GM19468 (cell line): Measurements from ENCODE around the gene PBX4.
A peak's percentile ranks its signal among the peaks of the same experiment; 100 is the strongest.

Source experiments
- ATAC-seq: cut with Tn5 transposase; IDR thresholded peaks from one replicate; pipeline ENCODE4 v1.9.1; 2021; ENCODE audit warnings: mild to moderate bottlenecking, moderate library complexity, moderate number of reproducible peaks; ENCODE audit not compliant: unreplicated experiment; ENCODE audit errors: extremely low read depth

PBX4 gene

DNA sequence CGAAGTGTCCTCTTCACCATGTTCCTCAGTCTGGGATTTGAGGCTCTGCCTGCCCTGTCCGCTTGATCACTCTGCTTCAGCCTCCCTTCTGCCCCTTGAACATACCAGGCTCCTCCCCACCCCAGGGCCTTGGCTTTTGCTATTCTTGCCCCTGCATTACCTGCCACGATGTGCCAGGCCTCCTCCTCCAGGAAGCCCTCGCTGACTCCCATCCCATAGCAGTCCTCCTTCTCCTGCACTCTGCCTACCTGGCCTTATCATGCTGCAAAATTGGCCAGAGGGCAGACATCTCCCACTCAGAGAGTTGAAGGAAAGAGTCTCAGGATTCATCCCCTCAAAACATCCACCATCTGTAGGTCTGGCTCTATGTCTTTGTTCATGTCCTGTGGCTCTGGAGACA is 87.6 kb downstream of the PBX4 start:
- ATAC-seq, result no peak

DNA sequence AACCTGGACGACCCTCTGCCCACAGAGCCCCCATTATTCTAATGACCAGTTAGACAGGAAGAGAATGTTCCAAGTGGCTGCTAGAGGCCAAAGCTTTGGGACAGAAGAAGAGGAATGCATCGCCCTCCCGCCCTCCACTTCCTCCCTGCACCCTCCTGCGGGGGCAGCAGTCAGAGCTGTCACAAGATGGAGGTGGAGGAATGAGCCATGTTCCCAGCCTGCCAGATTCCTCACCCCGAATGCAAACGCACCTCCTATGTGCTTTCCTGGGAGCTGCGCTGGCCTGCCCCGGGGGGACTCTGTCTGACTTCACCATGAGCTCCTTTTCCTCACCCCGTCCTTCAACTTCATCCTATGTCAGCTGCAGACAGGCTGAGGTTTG is 88.1 kb downstream of the PBX4 start:
- no peak for ATAC-seq

DNA sequence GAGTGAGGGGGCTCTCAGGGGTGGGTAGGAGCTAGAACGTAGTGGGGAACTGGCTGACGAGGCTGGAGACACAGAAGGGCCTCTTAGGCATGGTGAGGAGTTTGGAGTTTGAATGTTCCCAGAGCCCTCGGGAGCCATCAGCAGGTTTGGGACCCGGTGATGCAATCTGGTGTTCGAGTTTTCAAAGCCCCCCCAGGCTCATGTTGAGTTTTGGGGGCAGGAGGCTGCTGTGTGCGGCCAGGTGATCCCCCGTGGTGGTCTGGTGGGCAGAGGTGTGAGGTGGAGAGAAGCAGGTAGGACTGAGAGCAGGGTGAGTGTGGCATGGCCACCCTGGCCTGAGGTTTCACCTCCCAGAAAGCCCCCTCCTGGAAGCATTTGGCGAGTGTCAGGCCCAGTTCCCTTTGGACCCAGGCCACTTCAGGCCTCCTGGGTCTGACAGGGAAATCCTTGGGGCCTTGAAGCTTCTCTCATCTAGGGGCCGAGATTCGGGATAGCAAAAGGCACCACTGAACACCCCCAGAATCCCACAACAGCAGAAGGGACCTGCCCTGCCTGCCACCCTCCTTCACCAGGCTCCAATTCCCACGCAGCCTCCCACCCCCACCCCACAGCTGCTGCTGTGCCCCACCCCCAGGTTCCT is 88.6 kb downstream of the PBX4 start:
- no peak for ATAC-seq

DNA sequence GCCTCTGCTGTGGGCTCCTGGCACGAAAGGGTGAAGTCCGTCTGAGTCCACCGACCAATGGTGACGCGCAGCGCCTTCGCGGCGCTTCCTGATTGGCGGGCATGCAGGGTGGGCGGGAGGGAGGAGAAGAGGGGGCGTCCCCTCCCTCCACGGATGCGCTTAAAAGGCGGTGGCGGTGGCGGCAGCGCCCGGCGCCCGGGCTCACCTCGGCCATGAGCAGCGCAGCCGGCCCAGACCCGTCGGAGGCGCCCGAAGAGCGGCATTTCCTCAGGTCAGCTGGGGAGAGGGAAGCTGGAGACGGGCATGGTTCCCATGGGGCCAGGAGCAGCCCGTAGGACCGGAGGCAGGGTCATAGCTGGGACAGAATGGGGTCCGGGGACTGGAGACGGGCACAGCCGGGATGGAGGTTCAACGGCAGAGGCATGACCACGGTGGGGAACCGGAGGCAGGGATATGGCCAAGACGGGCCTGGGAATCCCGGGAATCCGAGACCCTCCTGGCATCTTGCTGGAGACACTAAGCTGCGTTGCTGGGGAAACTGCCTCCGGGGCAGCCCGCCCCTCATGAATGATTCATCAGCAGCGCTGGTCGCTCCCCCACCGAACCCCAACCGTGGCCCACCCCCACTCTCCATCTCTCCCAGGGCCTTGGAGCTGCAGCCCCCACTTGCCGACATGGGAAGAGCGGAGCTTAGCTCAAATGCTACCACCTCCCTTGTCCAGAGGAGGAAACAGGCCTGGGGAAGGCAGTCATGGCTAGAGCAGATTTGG is 89.6 kb downstream of the PBX4 start, which contains the start of gene YJEFN3:
YJEFN3 (plus strand) TSS at position 191 of the 770 bp plus-strand sequence; CDS start at position 213, 22 bp downstream.
- ATAC-seq, result no peak

DNA sequence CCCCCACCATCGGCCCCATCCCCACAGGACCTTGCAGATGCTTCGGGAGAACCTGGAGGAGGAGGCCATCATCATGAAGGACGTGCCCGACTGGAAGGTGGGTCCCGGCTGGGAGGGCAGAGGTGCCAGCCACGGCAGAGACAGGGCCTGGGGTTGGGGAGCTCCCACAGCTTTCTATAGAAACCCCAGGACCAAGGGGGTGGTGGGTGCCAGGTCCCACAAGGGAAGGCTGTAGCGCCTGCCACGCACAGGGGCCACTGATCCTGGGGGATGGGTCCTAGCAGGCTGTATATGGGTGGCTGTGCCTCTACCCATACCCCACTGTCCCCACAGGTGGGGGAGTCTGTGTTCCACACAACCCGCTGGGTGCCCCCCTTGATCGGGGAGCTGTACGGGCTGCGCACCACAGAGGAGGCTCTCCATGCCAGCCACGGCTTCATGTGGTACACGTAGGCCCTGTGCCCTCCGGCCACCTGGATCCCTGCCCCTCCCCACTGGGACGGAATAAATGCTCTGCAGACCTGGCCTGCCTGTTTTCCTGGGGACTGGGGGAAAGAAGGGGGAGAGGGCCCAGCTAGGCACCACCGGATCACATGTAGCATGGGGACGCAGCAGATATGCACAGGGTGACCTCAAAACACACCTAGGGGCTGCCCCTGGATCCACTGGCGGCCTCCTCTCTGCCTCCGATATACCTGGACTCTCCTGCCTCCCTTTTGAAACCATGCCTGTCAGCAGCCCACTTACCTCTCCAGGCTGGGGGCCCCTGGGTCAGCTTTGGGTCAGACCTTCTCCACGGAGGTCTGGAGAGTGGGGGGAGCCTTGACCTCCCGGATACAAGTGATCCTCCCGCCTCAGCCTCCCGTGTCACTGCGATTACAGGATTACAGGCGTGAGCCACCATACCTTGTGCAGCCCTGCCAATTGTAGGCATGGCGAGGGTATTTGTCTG is 90.5 kb downstream of the PBX4 start:
- no peak for ATAC-seq

DNA sequence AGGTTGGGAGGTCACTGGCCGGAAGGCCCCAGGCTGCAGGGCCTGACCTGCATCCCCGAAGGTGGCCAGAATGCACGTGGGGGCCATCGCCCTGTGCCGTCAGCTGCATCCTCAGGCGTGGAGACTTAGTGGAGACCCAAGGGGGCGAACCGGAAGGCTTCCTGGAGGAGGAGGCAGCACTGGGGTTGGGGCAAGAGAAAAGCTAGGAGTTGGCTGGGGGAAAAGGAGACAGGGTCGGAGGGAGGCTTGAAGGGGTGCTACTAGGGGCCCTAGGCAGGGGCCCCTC is 91.2 kb downstream of the PBX4 start:
- no peak for ATAC-seq

DNA sequence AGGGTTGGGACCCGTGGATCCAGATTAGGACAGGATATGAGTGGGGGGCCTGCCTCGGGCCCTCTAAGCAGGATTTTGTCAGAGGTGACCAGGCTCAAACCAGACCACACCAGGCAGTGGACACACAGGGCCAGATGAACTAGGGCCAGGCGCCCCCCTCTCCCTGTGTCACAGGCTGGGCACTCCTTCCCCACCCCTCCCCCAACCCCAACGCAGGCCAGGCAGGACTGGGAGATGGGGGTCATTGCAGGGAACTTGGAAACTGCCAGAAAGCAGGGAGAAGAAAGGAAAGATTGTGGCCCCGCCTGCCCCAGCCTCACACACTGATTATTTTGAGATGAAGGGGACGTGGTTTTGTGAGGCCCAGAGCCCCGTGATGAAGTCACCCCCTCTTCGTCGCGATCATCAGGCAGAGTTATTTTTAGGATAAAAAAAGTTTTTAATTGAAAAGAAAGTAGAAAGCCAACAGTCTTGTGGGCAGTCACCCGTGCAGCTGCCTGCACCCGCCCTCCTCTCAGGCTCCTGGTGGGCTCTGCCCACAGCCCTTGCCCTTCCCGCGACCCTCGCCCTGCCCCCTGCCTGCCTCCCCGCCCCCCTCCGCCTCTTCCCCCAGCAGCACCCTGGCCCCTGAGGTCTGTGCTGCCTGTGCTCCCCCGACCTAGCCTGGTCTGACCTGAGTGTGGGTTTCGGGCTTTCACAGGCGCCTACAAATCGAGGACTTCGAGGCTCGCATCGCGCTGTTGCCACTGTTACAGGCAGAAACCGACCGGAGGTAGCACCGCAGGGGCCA is 91.7 kb downstream of the PBX4 start:
- no peak for ATAC-seq

DNA sequence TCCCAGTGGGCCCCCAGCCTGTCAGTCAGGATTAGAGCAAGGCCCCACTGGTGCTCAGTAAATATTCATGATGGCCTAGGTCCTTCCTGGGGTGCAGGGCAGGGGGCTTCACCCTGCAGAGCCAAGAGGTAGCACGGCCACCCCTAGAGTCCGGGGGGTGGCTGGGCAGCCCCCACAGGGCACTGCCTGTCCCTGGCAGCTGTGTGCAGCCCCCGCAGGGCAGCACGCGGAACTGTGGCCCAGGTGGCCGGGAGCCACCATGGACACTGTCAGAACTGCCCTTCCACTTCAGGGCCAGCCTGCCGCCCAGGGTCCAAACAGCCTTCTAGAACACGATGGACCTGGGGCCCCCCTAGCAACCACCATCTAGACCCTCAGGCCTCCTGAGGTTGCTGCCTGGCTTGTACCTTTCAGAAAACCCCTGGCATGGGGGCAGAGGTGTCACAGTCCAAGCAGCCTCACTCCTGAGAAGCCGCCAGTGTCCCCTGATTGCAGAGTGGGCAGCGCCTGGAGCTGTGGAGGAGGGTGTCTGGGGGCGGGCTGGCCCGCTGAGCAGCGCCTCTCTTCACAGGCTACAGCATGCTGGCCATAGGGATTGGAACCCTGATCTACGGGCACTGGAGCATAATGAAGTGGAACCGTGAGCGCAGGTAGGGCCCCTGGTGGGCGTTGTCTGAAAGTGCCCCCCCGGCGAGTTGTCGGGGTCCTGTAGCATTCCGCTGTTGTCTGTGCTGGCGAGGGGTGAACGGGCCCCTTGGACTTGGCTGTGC is 92.7 kb downstream of the PBX4 start:
- ATAC-seq, result no peak

DNA sequence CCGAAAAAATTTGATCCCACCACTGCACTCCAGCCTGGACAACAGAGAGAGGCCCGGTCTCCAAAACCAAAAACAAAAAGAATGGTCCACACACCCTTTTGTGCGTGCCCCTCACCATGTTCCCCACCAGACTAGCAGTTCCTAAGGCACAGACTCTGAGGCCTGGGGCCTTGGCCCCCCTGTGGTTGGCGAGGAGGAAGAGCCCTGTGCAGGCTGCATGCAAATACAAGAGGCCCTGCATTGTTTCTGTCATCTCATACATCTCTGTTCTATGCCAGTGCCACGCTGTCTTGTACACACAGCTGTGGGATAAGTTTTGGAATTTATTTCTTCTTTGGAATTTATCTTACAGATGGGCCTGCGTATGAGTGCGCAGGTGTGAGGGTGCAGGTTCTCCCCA is 94.4 kb downstream of the PBX4 start:
- ATAC-seq, result no peak

DNA sequence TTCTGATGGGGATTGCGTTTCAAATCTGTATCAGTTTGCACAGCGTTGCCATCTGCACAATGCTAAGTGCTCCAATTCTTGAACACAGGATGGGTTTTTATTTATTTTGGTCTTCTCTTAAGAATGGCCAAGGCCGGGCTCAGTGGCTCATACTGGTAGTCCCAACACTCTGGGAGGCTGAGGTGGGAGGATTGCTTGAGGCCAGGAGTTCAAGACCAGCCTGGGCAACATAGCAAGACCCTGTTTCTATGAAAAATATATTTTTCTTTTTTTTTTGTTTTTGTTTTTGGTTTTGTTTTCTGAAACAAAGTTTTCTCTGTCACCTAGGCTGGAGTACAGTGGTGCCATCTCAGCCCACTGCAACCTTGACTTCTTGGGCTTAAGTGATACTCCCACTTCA is 95.3 kb downstream of the PBX4 start:
- no peak for ATAC-seq

DNA sequence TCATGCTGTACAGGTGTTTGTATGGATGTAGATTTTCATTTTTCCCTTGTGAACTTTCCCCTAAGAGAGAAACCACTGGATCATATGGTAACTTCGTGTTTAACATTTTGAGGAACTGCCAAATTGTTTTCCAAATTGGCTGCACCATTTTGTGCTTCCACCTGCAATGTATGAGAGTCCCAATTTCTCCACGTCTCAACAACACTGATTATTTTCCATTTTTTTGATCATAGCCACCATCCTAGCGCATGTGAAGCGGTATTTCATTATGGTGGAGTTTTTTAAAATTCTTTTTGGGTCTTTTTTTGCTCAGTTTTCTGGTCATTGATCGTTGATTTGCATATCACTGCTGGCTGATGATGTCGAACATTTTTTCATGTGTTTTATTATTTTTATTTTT is 97.5 kb downstream of the PBX4 start:
- no peak for ATAC-seq

DNA sequence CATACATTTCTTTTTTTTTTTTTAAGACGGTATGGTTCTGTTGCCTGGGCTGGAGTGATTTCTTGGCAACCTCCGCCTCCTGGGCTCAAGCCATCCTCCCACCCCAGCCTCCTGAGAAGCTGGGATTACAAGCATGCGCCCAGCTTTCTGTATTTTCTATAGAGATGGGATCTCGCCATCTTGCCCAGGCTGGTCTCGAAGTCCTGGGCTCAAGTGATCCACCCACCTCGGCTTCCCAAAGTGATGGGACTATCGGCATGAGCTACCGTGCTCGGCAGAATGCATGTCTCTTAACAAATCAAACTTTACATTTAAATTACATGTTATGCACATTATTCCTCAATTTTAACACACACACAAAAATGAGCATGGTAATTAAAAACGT is 101.3 kb downstream of the PBX4 start:
- no peak for ATAC-seq

DNA sequence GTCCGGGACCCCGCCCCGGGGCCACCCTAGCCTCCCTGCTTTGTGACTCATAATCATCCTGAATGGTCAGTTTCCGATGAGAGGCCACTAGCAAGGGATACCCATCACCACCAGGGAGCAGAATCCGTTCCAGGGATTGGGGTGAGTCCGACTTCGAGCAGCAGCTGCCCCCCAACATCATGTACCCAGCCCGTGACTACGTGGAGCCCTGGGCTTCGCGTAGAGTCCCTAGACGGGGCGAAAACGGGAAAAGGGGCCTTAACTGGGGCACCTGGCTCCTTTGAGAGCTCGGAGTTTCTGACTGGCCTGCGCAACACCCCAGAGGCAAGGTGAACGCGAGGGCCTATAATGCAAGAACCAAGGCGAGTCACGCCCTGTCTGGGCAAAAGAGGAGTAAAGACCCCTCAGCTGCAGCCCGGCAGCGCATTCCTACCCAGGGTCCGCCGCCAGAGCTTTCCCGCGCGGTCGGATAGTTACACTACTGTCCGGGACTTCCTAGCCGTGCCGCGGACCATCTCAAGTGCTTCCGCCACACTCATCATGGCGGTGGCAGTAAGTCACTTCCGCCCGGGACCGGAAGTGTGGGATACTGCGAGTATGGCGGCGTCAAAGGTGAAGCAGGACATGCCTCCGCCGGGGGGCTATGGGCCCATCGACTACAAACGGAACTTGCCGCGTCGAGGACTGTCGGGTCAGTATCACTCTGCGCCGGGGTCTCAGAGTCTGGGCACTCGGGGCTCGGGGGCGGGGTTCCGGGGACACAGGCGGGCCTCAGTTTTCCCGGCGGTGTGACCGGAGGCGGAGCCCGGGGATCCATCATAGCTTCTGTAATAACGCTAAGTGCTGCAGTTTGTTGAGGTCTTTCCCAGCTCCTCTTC is 102.6 kb downstream of the PBX4 start, which contains the start of gene NDUFA13:
NDUFA13 (plus strand) TSS at position 584 of the 878 bp plus-strand sequence; CDS start at position 598, 14 bp downstream.
- peak; percentile 88 for ATAC-seq

DNA sequence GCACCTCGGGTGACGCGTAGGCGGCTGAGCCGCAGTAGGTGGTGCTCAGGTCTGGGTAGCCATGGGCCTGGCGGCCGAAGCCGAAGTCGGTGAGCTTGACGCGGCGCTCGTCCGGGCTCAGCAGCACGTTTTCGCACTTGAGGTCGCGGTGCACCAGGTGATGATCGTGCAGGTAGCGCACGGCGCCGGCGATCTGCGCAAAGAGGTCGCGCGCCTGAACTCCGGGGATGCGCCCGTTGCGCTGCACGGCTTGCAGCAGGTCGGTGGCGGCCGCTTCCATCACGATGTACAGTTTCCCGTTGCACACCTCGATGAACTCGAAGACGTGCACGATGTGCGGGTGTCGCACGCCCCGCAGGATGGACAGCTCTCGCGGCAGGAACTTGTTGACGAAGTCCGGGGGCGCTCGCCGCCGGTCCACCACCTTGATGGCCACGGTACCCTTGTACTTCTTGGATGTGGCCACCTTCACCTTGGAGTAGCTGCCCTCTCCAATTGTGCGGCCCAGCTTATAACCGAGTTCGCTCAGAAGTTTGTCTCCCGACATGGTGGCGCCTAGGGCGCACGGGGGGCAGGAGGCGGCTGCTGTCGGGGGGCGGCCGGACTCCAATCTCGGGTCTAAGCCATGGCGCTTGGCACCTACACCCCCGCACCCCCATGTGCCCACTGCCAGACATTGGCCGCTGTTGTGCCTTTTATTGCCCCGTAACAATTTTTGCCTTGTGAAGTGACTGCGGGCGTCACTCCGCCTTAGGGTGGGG is 103.4 kb downstream of the PBX4 start, which contains the start of gene TSSK6:
TSSK6 (minus strand) TSS at position 668 of the 761 bp plus-strand sequence; CDS start at position 547, 121 bp downstream.
- no peak for ATAC-seq

DNA sequence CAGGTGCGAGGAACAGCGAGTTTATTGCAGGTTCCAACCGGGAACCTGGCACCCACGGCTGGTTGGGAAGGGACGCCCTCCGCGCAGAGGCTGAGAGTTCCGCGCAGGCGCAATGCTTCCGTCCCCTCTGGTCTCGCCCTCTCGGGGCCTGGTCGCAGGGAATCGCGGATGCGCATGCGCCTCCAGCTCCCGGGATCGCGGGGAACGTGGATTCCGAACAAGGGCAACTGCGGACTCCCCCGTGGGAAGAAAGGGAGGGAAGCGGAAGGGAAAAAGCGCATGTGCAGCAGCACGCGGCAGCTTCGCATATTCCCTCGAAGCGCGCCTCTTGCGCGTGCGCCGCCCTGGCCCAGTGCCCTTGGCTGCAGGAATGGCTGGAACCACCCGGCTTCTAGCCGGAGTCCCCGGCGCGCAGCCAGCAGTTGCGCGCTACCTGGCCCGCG is 104.3 kb downstream of the PBX4 start:
- no peak for ATAC-seq

DNA sequence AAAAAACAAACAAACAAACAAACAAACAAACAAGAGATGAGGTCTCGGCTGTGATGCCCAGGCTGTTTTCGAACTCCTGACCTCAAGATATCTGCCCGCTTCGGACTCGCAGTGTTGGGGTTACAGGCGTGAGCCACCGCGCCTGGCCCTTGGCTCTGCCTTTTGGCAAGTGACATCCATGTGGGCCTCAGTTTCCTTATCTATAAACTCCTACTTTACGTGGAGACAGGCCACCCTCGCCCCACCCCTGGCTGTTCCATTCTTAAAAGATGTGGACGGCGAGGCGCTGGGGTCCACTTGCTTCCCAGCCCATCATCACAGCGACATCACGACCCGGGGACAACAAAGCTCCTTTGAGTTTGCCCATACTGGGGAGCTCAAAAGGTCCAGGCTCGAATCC is 104.8 kb downstream of the PBX4 start:
- no peak for ATAC-seq
